H54 (cell line): ENCODE results near the gene VGLL2.
"Not testable (repeated sequence)": the region's sequence is repeated elsewhere in the genome, so short reads cannot be mapped to it uniquely, and the experiment has no call there.

Experiments used
- DNase-seq: peaks from one replicate; pipeline ENCODE4 v3.0.0; 2011; ENCODE audit warnings: low spot score, mixed read lengths; ENCODE audit not compliant: insufficient read length
- FAIRE-seq: peaks from 3 replicates; lab custom pipeline; 2011; peaks lifted over from hg19 to GRCh38; lab: Jason Lieb, UNC
- POLR2A ChIP-seq: IDR thresholded peaks from 2 replicates; pipeline ENCODE4 v1.6.1; 2011; ENCODE audit warnings: low read depth, mild to moderate bottlenecking, low read length

Gene VGLL2

GRCh38 chr6:117265410-117266256 is at the start of gene VGLL2:
Gene VGLL2 (plus strand): TSS chr6:117265558. CDS start chr6:117265764, 206 bp downstream.
- FAIRE-seq, result no peak
- no peak for TF ChIP-seq POLR2A
- DNase-seq, result no peak

GRCh38 chr6:117222861-117223260 is 42.5 kb upstream of the VGLL2 start:
- no peak for TF ChIP-seq POLR2A
- DNase-seq (no peak), FAIRE-seq (no peak)

GRCh38 chr6:117226778-117227177 is 38.6 kb upstream of the VGLL2 start:
- no peak for FAIRE-seq
- DNase-seq, result no peak
- TF ChIP-seq POLR2A, result no peak

GRCh38 chr6:117227245-117227962 is 38.0 kb upstream of the VGLL2 start:
- DNase-seq, result no peak
- no peak for TF ChIP-seq POLR2A
- no peak for FAIRE-seq

- no peak for FAIRE-seq
These were observed 37.2 kb upstream of the VGLL2 start for GRCh38 chr6:117228202-117228601.

GRCh38 chr6:117229870-117230269 is 35.5 kb upstream of the VGLL2 start:
- DNase-seq (no peak), FAIRE-seq (no peak)
- no peak for TF ChIP-seq POLR2A

More at GRCh38 chr6:117228202-117228601, 37.2 kb upstream of the VGLL2 start:
- TF ChIP-seq POLR2A, result no peak
- no peak for DNase-seq

- no peak for TF ChIP-seq POLR2A
- FAIRE-seq (no peak), DNase-seq (no peak)
These were observed 33.9 kb upstream of the VGLL2 start for GRCh38 chr6:117231466-117231865.

- FAIRE-seq, result no peak
- no peak for DNase-seq
- no peak for TF ChIP-seq POLR2A
These were observed 33.2 kb upstream of the VGLL2 start for GRCh38 chr6:117232196-117232595.

GRCh38 chr6:117233145-117233544 is 32.2 kb upstream of the VGLL2 start:
- DNase-seq, result no peak
- no peak for TF ChIP-seq POLR2A
- no peak for FAIRE-seq

GRCh38 chr6:117237561-117237960 is 27.8 kb upstream of the VGLL2 start:
- FAIRE-seq (no peak), DNase-seq (no peak)
- TF ChIP-seq POLR2A, result no peak

- DNase-seq, FAIRE-seq: not testable (repeated sequence)
These were observed 20.8 kb upstream of the VGLL2 start for GRCh38 chr6:117244571-117244970.

- DNase-seq, FAIRE-seq: not testable (repeated sequence)
These were observed 20.4 kb upstream of the VGLL2 start for GRCh38 chr6:117244979-117245378.

GRCh38 chr6:117253785-117254184 is 11.6 kb upstream of the VGLL2 start:
- FAIRE-seq (no peak), DNase-seq (no peak)
- no peak for TF ChIP-seq POLR2A

GRCh38 chr6:117262799-117263198 is 2.6 kb upstream of the VGLL2 start:
- TF ChIP-seq POLR2A, result no peak
- FAIRE-seq (no peak), DNase-seq (no peak)
